Superior temporal gyrus (tissue), 1 donor: ENCODE data around the gene GRM2.

Experiments
- DNase-seq: peaks from one replicate; pipeline ENCODE4 v3.0.0-alpha.2; 2016; ENCODE audit errors: extremely low spot score

The GRM2 gene

DNA sequence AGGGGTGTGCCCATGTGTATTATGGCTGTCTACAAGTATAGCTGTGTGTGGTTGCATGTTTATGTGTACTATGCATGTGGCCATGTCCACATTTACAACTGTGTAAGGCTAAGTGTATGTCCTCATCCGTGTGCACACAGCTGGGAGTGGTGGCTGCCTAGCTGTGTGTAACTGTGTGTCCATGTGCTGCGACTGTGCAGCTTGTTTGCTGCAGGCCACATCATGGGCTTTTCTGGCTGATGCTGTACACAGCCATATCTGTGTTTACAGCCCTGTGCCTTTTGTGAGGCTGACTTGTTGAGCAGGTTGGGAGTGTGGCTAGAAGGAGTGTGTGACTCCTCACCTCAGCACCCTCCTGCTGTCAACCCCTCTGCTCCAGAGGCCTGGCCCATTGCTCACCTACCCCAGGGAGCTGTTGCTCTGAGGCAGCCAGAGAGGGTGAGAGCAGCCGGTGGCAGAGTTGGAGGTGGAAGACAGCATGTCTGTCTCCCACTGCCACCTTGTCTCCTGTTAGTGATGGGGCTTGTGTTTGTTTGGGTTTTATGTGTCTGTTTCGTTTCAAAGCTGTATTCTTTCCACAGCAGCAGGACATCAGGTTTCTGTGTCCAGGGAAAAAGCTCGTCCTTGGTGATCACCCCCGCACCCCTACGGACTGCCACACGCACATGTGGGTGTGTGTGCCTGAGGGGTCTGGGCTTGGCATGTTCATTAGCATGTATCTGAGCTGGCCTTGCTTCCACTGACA, 1.4 kb upstream of the GRM2 start:
- DNase-seq = no peak

DNA sequence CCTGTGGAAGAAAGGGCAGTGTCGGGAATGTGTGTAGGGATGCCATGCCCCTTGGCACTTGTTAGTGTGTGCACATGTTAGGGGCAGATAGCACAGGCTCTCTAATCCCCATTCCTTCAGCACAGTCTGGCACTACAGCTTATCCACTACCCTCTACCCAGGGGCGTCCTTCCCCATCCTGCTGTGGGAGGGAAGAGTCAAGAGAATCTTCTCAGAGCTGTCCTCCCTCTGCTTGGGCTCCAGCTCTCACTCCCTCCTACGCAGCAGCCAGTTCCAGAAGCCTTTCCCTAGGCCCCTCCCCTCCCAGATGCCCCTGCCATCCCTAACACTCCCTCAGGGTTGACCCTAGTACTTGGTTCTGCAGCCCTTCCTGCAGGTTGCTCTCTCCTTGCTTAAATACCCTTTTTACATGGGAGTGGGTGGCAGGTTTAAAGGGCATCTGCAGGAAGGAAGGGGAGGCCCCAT, 815 bp upstream of the GRM2 start:
- DNase-seq = no peak

DNA sequence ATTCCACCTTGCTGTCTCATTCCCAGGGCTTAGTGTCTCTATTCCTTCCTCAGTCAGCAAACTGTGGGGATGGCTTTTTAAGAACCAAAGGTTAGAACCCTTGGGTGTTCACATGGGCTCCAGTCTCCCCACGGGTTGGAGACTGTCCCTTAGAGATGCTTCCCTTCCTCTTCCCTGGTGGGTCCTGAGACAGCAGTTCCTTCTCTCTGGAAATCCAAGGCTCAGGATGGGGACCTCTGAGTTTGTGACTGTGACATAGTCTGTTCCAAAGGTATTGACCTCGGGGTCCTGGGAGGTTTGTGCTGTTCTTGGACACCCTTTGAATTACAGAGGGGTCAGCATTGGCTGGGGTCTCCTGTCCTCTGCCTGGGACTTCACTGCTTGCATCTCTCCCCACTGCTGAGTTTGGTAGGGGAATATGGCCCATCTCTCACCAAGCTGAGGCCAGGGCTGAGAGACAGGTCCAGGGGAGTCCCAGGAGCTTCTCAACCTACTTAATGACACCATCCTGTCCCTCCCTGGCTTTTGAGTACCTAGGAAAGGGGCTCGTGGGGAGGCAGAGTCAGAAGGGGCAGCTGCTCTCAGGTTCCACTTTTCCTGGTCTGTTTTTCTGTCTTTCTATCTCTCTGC, 1.5 kb downstream of the GRM2 start:
- DNase-seq = no peak

DNA sequence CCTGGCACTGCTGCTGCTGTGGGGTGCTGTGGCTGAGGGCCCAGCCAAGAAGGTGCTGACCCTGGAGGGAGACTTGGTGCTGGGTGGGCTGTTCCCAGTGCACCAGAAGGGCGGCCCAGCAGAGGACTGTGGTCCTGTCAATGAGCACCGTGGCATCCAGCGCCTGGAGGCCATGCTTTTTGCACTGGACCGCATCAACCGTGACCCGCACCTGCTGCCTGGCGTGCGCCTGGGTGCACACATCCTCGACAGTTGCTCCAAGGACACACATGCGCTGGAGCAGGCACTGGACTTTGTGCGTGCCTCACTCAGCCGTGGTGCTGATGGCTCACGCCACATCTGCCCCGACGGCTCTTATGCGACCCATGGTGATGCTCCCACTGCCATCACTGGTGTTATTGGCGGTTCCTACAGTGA, 2.1 kb downstream of the GRM2 start:
- DNase-seq = no peak

DNA sequence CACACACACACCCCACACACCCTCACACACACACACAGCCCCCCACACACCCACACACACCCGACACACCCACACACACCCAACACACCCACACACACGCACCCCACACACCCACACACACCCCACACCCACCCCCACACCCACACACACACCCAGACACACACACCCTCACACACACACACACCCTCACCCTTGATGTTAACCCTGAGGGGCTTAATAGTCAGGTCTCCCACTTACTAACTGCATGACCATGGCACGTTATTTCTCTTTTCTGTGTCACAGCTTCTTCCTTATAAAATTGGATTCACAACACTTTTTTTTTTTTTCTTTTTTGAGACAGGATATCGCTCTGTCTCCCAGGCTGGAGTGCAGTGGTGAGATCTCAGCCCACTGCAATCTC, 2.8 kb downstream of the GRM2 start:
- DNase-seq = no peak

DNA sequence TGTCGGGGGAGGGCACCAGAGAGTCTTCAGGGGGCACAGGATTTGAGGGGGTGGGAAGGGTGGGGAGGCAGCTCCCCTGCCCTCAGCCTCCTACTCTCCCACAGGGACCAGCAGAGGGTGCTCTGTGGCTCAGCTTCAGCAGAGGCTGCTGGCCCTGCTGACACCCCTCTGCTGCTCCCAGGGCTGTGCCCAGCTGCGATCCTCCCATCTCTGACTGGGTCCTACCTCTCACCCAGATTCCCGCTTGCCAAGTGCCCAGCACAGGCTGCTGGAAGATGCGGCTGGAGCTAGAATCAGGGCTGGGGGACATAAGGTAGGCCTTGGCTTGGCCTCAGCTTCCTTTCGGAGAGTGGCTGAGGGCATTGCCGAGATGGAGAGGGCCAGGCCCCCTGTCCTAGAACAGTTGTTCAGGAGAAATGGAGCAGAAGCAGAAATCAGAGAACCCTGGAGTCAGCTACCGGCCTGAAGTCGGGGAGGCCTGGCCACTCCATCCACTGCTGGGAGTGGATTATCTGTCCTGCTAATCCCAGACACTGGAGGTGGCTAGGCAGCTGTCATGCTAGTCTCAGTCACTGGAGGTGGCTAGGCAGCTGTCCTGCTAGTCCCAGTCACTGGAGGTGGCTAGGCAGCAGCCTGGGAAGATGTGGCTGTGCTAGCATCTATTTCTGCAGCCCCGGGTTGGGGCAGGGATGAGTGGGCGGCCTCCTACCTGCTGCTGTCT, 3.9 kb downstream of the GRM2 start:
- no peak for DNase-seq

DNA sequence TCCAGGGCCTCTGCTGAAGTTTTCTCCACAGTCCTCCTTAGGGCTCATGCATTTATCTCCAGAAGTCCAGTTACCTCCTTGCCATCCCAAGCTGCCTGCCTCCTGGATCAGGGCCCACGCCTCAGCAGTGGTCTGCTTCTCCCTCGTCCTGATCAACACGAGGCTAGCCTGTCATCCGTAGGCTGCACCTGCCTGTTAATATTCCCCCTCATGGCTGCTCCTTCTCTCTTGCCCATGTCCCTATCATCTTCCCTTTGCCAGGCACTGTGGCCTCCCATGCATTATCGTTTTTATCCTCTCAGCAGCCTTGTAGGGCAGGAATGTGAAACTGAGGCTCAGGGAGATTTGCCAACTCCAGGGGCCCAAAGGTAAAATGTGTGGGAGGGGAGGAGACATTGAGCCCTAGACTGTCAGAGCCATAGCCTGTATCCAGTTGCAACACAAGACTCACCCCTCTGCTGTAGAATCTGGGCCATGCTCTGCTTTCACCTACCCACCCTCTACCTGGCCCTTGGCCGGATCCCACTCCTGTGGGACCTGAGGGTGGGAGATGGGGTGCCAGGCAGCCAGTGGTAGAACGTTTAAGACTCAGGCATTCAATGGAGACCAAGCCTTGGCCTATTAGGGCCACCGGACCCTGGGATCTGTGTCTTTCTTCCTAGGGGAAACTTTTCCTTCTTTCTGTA, 4.6 kb downstream of the GRM2 start:
- no peak for DNase-seq

DNA sequence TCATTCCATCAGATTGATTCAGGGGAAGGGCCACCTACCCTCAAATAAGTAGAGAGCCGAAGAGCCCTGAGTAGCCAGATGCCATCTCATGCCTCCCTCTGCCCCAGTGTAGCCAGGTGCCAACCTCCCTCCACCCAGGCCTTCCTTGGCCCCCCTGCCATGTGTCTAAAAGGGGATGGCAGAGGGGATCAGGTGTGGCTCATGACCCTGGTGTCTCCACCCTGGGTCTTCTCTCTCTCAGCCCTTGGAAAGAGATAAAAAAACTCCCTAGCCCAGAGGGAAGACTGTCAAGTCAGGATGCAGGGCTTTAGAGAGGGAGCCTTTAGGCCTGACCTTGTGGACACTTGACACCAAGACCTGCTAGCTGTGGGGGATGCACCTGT, 5.2 kb downstream of the GRM2 start:
- no peak for DNase-seq

DNA sequence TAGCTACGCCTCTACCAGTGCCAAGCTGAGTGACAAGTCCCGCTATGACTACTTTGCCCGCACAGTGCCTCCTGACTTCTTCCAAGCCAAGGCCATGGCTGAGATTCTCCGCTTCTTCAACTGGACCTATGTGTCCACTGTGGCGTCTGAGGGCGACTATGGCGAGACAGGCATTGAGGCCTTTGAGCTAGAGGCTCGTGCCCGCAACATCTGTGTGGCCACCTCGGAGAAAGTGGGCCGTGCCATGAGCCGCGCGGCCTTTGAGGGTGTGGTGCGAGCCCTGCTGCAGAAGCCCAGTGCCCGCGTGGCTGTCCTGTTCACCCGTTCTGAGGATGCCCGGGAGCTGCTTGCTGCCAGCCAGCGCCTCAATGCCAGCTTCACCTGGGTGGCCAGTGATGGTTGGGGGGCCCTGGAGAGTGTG, 5.7 kb downstream of the GRM2 start:
- no peak for DNase-seq

DNA sequence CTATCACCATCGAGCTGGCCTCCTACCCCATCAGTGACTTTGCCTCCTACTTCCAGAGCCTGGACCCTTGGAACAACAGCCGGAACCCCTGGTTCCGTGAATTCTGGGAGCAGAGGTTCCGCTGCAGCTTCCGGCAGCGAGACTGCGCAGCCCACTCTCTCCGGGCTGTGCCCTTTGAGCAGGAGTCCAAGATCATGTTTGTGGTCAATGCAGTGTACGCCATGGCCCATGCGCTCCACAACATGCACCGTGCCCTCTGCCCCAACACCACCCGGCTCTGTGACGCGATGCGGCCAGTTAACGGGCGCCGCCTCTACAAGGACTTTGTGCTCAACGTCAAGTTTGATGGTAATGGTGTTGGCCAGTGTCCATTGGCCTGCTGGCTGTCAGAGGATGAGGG, 6.1 kb downstream of the GRM2 start:
- DNase-seq = no peak

DNA sequence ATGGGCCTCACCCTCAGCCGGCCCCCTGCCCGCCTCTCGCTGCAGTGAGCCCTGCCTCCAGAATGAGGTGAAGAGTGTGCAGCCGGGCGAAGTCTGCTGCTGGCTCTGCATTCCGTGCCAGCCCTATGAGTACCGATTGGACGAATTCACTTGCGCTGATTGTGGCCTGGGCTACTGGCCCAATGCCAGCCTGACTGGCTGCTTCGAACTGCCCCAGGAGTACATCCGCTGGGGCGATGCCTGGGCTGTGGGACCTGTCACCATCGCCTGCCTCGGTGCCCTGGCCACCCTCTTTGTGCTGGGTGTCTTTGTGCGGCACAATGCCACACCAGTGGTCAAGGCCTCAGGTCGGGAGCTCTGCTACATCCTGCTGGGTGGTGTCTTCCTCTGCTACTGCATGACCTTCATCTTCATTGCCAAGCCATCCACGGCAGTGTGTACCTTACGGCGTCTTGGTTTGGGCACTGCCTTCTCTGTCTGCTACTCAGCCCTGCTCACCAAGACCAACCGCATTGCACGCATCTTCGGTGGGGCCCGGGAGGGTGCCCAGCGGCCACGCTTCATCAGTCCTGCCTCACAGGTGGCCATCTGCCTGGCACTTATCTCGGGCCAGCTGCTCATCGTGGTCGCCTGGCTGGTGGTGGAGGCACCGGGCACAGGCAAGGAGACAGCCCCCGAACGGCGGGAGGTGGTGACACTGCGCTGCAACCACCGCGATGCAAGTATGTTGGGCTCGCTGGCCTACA, 8.5 kb downstream of the GRM2 start:
- no peak for DNase-seq

DNA sequence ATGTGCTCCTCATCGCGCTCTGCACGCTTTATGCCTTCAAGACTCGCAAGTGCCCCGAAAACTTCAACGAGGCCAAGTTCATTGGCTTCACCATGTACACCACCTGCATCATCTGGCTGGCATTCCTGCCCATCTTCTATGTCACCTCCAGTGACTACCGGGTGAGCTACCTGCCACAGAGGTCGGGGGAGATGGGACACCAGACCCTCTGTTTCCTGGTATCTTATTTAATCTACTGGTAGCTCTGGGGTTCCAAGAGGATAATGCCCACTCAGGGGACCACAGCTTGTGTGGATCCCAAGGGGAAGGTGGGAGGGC, 9.1 kb downstream of the GRM2 start:
- no peak for DNase-seq

DNA sequence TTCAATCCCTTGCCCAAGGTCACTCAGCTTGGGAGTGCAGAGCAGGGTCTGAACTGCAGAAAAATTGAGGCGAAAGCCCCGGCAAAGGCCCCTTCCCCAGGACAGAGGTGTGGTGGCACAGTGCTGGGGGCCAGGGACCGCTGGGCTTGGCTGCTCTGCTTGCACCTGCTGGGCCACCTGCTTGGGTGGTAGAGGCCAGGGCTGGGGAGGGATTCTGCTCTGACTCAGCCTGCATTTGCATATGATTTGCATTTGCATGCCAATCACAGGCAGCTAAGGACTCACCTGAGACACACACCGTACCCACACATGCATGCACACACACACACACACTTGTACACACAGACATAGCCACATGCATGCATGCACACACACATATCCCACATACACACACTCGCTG, 9.9 kb downstream of the GRM2 start:
- no peak for DNase-seq

DNA sequence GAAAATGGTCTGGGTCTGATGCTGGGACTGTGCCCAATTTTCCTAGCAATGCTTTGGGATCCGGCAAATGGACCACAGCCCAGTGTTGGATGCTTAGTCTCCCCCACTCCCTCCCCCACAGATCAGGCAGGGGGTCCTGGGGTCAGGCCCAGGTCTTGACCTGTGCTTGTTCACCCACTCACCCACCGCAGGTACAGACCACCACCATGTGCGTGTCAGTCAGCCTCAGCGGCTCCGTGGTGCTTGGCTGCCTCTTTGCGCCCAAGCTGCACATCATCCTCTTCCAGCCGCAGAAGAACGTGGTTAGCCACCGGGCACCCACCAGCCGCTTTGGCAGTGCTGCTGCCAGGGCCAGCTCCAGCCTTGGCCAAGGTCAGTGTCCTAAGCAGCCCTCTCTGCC, 10.6 kb downstream of the GRM2 start:
- no peak for DNase-seq

DNA sequence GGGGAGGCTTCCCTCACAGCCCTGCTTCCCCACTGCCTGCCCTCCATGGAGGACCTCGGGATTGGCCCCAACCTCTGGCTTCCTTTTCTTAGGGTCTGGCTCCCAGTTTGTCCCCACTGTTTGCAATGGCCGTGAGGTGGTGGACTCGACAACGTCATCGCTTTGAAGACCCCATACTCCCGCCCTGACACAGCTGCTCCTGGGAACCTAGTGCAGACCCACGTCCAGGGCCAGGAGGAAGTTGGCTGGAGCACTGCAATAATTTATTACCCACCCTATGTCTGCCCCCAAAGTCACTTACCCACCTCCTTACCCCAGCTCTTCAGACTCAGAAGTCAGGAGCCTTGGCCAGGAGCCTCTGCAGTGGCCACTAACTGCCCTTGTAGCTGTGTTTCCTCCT, 11.1 kb downstream of the GRM2 start:
- no peak for DNase-seq

DNA sequence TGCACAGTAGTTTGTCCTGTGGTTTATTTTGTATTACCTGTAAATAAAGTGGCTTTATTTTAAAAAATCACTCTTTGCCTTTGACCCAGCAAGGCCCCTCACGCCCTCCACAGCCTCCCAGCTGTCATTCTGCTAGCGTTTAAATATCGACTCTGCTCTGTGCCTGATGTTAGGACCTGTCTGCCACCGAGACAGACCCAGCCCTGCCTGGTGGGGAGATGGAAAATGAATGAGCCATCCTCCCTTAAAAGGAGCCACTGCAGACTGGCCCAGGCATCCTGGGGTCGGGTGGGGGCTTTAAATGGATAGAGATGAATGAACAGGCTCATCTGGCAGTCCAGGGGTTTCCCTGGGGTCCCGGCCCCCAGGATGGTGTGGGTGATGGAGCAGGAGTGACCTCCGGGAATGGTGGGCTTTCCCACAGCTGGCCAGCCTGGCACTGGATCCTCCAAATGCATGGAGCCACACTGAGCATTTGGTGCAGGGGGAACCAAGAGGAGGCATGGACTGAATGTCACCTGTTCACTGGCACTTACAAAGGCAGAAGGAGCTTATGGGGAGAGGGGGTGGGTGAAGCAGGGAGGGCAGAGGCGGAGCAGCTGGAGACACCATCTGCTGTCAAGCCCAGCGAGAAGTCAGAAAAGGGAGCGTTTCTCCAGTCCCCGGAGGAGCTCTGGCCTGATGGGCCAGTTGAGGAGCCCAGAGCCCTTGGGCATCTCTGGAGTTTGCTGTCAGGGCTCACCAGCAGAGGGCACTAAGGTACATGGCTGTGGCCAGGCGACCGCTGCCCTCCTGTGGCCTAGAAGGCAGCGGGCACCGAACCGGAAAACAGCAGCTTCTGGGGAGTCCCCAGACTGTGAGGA, 11.9 kb downstream of the GRM2 start:
- DNase-seq = peak; percentile 55

DNA sequence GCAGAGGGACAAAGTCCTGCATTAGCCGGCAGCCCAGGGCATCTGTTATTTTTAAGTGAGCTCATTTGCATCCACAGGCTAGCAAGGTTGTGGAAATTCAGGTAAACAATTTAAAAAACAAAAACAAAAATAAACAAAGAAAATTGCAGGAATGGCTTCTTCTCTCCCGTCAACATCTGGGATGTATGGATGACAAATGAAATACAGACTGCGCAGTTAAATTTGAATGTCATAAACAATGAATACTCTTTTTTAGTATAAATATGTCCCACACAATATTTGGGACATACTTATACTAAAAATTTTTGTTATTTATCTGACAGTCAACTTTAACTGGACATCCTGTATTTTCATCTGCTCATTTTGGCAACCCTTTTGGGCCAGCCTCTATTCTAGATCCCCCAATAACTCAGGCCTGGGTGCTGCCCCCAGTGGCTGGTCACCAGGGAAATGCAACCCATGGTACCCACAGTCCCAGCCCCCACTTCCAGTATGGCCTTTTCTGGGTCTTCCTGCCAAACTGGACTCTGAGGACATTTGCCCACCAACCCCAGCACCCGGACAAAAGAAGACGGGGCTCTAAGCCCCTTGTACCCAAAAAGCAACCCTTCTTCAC, 12.7 kb downstream of the GRM2 start:
- no peak for DNase-seq

DNA sequence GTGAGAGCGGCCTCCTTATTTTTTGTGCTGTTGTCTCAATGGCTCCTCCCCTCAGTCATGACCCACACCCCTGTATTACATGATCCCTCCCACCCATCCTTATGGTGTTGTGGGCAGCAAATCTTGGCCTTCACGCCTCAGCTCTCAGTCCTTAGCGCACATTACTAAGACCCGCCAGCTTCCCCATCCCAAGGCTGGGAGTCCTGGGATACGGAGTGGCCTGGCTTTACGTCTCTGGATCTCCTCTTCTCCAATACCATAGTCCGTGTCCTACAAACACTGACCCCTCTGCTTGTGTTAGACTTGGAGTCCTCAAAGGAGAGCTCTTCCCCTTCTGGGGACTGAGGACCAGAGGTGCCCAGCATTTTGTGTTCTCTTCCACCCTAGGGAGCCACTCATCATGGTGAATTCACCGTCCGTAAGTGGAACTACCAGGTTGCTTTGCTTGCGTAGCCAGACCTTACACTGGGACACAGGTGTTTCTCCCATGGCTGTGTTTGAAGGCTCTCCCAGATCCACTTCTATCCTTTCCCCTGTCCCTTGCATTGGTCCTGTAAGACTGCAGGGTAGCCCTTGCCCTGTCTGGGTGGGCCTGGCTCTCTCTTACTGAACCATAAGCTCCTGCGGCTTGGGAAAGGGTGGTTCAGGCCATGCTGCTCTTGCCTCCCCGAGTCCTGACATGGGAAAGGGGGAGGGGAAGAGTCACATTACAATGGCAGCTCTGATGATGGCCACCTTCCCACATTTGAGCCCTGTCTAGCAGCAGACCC, 13.6 kb downstream of the GRM2 start:
- DNase-seq = no peak

DNA sequence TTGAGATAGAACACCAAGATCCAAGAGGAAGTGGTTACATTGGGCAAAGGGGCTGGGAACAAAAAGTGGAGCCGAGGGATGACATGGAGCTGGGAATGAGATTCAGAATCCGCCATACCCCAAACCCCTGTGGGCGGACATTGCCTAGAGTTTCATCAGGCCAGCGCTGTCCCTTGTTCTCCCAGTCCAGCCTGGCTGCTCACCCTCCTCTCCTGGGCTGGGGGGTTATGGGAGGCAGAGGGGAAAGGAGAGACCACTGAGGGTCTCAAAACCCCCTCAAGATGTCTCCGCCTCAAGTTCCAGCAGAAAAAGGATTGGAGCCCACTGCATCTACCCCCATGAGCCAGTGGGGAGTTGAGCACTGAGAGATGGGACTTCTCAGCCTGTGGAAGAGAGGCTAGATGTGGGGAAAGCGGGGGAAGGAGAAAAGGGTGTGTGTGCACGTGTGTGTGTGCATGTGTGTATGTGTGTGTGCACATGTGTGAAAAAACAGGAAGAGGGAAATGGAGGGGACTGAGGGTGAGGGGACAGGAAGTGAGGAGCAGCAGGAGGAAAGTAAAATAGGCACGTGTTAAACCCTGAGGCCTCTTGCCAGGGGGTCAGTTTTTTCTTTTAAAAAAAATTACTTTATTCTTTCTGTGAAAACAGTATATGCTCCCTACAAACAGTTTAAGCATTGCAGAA, 14.3 kb downstream of the GRM2 start:
- DNase-seq = no peak
